HepG2 (cell line): ENCODE measurements around the gene ART5. TPM values are rescaled to one million over a fixed set of nuclear protein-coding genes. Genes with fewer than 3 reads are reported as not detected.

Experiments used
- GTF3A ChIP-seq: sonication (generic); formaldehyde crosslinking; conservative IDR thresholded peaks from 2 replicates; pipeline ENCODE4 v1.4.0; 2020; ENCODE audit warnings: mild to moderate bottlenecking, missing genetic modification reagents
- HES4 ChIP-seq: sonication (generic); formaldehyde crosslinking; IDR thresholded peaks from 2 replicates; pipeline ENCODE4 v1.9.0; 2021; ENCODE audit warnings: mild to moderate bottlenecking, missing genetic modification reagents, borderline replicate concordance
- MEIS2 ChIP-seq: sonication (generic); formaldehyde crosslinking; IDR thresholded peaks from 2 replicates; pipeline ENCODE4 v1.9.0; 2021; ENCODE audit warnings: mild to moderate bottlenecking, missing genetic modification reagents
- MIER3 ChIP-seq: IDR thresholded peaks from 2 replicates; pipeline ENCODE4 v1.6.1; 2016; ENCODE audit warnings: missing compliant biosample characterization, borderline replicate concordance
- POLR2AphosphoS2 ChIP-seq: IDR thresholded peaks from 2 replicates; pipeline ENCODE4 v1.6.1; 2011; ENCODE audit warnings: low read depth, low read length, improper control_type of control experiment
- PRPF4 ChIP-seq: fragments of 200-400 bp; formaldehyde crosslinking; IDR thresholded peaks from 2 replicates; pipeline ENCODE4 v1.6.1; 2016; ENCODE audit warnings: low read length, low read depth; ENCODE audit not compliant: poor library complexity, severe bottlenecking
- SIN3A ChIP-seq: IDR thresholded peaks from 2 replicates; pipeline ENCODE4 v1.6.1; 2011; ENCODE audit warnings: low read depth, mild to moderate bottlenecking, control low read depth, low read length, borderline replicate concordance
- STAG1 ChIP-seq: sonication (generic); formaldehyde crosslinking; IDR thresholded peaks from 2 replicates; pipeline ENCODE4 v1.4.0; 2020; ENCODE audit warnings: missing genetic modification reagents
- ZBTB38 ChIP-seq: sonication (generic); formaldehyde crosslinking; IDR thresholded peaks from 2 replicates; pipeline ENCODE4 v1.5.1; 2020; ENCODE audit warnings: mild to moderate bottlenecking, missing genetic modification reagents
- ZBTB7A ChIP-seq: sonication (generic); formaldehyde crosslinking; IDR thresholded peaks from 2 replicates; pipeline ENCODE4 v1.8.0; 2022; ENCODE audit warnings: mild to moderate bottlenecking, missing genetic modification reagents
- ZNF644 ChIP-seq: IDR thresholded peaks from 2 replicates; pipeline ENCODE4 v1.6.1; 2016; ENCODE audit warnings: low read depth
- polyA plus RNA-seq, 8 experiments: library from polyadenylated mRNA; depleted of rRNA in 3 of 8; stranded (reverse) in 7 of 8; unstranded in 1 of 8; fragments of >200 nt; fragmentation: Illumina TruSeq in 4 of 8; extraction: Trizol in 4 of 8; gene quantifications; 2 replicates each; pipeline versions ENCODE4 v1.2.1 to v1.2.3, GENCODE V29; 2011 to 2016; ENCODE audit warnings: low read depth in 4 of 8, missing spikeins in 1 of 8, mixed read lengths in 1 of 8; ENCODE audit not compliant: insufficient read depth in 1 of 8
- total RNA-seq, 5 experiments: library from RNA; depleted of rRNA; stranded (reverse); fragments of >200 nt; fragmentation: Illumina TruSeq; extraction: Trizol; gene quantifications; 2 replicates each; pipeline ENCODE4 v1.2.3, GENCODE V29; 2016; ENCODE audit warnings: low read depth in 1 of 5
- TF ChIP-seq, protein P1 (sequence below): sonication (generic); formaldehyde crosslinking; IDR thresholded peaks from 2 replicates; pipeline ENCODE4 v1.4.0; 2020; ENCODE audit warnings: mild to moderate bottlenecking, missing genetic modification reagents
- TF ChIP-seq, protein P2 (sequence below): sonication (generic); formaldehyde crosslinking; IDR thresholded peaks from 2 replicates; pipeline ENCODE4 v1.5.1; 2020; ENCODE audit warnings: mild to moderate bottlenecking, missing genetic modification reagents, moderate library complexity
- TF ChIP-seq, protein P3 (sequence below): sonication (generic); formaldehyde crosslinking; IDR thresholded peaks from 2 replicates; pipeline ENCODE4 v1.5.0; 2020; ENCODE audit warnings: missing genetic modification reagents, mild to moderate bottlenecking, borderline replicate concordance
- TF ChIP-seq, protein P4 (sequence below): sonication (generic); formaldehyde crosslinking; IDR thresholded peaks from 2 replicates; pipeline ENCODE4 v1.4.0; 2020; ENCODE audit warnings: missing genetic modification reagents
- TF ChIP-seq, protein P5 (sequence below): sonication (generic); formaldehyde crosslinking; IDR thresholded peaks from 2 replicates; pipeline ENCODE4 v1.5.0; 2020; ENCODE audit warnings: missing genetic modification reagents
- TF ChIP-seq, protein P6 (sequence below): sonication (generic); formaldehyde crosslinking; IDR thresholded peaks from 2 replicates; pipeline ENCODE4 v1.5.1; 2020; ENCODE audit warnings: missing genetic modification reagents, mild to moderate bottlenecking, borderline replicate concordance

The ART5 gene
- total and polyA plus RNA-seq, 2 of the 13 experiments (the other 11 are each of a cell fraction or from before 2014, with no cell fraction given): 0.55 to 0.93 TPM

DNA sequence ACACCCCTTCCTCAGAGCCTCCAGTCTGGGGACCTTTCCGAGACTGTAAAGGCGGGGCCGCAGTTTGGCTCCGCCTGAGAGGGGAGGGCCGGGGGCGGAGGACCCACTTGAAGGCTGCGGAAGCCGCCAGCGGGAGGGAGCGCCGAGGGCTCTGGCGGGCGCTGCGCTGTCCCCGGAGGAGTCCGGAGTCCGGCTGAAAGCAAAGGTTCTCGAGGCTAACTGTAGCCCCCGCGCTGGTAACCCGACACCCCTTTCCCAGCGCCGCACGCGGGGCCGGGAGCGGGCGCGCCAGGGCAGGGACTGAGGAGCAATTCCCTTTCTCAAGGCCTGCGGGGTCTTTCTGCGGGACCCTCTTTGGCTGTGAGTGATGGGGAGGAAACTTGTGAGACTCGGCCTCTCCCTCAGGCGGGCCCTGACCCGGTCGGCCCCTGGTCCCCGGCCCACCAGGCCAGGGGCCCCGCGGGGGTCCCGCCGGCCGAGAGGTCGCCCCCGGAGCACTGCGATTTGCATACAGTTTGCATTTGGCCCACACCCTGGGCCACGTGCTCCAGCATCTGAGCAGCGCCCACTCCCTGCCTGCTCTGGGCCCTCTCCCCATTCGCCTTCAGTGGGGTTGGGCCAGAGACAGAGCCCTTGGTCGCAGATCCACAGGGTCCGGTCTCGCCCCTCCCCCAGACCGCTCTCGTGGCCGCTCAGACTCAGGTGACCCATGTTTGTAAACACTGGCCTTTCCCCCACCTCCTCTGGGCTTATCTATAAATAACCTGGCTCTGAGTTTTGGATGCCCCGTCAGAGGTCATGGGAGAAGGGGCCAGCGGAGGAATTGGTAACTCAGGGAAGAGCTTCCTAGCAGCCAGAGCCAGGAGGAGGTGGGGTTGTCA is 519 bp upstream of the ART5 start (continued):
- TF ChIP-seq, protein P1, sequence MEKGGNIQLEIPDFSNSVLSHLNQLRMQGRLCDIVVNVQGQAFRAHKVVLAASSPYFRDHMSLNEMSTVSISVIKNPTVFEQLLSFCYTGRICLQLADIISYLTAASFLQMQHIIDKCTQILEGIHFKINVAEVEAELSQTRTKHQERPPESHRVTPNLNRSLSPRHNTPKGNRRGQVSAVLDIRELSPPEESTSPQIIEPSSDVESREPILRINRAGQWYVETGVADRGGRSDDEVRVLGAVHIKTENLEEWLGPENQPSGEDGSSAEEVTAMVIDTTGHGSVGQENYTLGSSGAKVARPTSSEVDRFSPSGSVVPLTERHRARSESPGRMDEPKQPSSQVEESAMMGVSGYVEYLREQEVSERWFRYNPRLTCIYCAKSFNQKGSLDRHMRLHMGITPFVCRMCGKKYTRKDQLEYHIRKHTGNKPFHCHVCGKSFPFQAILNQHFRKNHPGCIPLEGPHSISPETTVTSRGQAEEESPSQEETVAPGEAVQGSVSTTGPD (CRISPR knock-in tag): no peak
- TF ChIP-seq, protein P2, sequence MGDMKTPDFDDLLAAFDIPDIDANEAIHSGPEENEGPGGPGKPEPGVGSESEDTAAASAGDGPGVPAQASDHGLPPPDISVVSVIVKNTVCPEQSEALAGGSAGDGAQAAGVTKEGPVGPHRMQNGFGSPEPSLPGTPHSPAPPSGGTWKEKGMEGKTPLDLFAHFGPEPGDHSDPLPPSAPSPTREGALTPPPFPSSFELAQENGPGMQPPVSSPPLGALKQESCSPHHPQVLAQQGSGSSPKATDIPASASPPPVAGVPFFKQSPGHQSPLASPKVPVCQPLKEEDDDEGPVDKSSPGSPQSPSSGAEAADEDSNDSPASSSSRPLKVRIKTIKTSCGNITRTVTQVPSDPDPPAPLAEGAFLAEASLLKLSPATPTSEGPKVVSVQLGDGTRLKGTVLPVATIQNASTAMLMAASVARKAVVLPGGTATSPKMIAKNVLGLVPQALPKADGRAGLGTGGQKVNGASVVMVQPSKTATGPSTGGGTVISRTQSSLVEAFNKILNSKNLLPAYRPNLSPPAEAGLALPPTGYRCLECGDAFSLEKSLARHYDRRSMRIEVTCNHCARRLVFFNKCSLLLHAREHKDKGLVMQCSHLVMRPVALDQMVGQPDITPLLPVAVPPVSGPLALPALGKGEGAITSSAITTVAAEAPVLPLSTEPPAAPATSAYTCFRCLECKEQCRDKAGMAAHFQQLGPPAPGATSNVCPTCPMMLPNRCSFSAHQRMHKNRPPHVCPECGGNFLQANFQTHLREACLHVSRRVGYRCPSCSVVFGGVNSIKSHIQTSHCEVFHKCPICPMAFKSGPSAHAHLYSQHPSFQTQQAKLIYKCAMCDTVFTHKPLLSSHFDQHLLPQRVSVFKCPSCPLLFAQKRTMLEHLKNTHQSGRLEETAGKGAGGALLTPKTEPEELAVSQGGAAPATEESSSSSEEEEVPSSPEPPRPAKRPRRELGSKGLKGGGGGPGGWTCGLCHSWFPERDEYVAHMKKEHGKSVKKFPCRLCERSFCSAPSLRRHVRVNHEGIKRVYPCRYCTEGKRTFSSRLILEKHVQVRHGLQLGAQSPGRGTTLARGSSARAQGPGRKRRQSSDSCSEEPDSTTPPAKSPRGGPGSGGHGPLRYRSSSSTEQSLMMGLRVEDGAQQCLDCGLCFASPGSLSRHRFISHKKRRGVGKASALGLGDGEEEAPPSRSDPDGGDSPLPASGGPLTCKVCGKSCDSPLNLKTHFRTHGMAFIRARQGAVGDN (CRISPR knock-in tag): peak; percentile 90
- TF ChIP-seq POLR2AphosphoS2: no peak
- peak; percentile 49; the same call in 1 of the 2 replicates for TF ChIP-seq SIN3A
- TF ChIP-seq, protein P3, sequence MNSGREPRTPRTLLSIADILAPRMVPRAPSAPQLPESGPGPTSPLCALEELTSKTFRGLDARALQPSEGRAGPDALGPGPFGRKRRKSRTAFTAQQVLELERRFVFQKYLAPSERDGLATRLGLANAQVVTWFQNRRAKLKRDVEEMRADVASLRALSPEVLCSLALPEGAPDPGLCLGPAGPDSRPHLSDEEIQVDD (CRISPR knock-in tag): no peak
- TF ChIP-seq, protein P4, sequence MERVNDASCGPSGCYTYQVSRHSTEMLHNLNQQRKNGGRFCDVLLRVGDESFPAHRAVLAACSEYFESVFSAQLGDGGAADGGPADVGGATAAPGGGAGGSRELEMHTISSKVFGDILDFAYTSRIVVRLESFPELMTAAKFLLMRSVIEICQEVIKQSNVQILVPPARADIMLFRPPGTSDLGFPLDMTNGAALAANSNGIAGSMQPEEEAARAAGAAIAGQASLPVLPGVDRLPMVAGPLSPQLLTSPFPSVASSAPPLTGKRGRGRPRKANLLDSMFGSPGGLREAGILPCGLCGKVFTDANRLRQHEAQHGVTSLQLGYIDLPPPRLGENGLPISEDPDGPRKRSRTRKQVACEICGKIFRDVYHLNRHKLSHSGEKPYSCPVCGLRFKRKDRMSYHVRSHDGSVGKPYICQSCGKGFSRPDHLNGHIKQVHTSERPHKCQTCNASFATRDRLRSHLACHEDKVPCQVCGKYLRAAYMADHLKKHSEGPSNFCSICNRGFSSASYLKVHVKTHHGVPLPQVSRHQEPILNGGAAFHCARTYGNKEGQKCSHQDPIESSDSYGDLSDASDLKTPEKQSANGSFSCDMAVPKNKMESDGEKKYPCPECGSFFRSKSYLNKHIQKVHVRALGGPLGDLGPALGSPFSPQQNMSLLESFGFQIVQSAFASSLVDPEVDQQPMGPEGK (CRISPR knock-in tag): no peak; the same call in none of the 2 replicates
- TF ChIP-seq, protein P5, sequence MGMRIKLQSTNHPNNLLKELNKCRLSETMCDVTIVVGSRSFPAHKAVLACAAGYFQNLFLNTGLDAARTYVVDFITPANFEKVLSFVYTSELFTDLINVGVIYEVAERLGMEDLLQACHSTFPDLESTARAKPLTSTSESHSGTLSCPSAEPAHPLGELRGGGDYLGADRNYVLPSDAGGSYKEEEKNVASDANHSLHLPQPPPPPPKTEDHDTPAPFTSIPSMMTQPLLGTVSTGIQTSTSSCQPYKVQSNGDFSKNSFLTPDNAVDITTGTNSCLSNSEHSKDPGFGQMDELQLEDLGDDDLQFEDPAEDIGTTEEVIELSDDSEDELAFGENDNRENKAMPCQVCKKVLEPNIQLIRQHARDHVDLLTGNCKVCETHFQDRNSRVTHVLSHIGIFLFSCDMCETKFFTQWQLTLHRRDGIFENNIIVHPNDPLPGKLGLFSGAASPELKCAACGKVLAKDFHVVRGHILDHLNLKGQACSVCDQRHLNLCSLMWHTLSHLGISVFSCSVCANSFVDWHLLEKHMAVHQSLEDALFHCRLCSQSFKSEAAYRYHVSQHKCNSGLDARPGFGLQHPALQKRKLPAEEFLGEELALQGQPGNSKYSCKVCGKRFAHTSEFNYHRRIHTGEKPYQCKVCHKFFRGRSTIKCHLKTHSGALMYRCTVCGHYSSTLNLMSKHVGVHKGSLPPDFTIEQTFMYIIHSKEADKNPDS: 0 out of 2 replicates have a peak, but pooled peaks have one; percentile 1
- TF ChIP-seq, protein P6, sequence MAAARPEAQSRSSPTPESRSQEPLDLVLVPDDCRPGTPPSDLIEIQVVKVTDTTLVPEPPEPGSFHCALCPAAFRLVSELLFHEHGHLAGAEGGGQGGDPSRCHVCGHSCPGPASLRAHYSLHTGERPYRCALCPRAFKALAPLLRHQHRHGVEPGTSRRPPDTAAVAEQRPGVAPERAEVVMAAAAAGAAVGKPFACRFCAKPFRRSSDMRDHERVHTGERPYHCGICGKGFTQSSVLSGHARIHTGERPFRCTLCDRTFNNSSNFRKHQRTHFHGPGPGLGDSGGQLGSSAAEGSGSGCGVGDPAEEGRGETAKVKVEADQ (CRISPR knock-in tag): 0 out of 2 replicates have a peak, but pooled peaks have one; percentile 54
- TF ChIP-seq GTF3A (CRISPR knock-in tag): no peak
- no peak for TF ChIP-seq HES4 (CRISPR knock-in tag)
- TF ChIP-seq ZBTB38 (CRISPR knock-in tag): peak; percentile 29; the same call in 1 of the 2 replicates
- peak; percentile 45; the same call in 1 of the 2 replicates for TF ChIP-seq ZBTB7A
- no peak for TF ChIP-seq STAG1
- no peak for TF ChIP-seq MEIS2 (CRISPR knock-in tag)
- TF ChIP-seq MIER3: no peak
- no peak for TF ChIP-seq ZNF644 (CRISPR knock-in tag)
- no peak for TF ChIP-seq PRPF4
